GM13977 (cell line): Measurements from ENCODE around the gene SAT1.

Source experiments
- DNase-seq: peaks from one replicate; pipeline ENCODE4 v3.0.0; 2012; ENCODE audit warnings: low spot score
- CTCF ChIP-seq: IDR thresholded peaks from 2 replicates; pipeline ENCODE4 v1.5.1; 2012; ENCODE audit warnings: mild to moderate bottlenecking, control low read depth; ENCODE audit not compliant: insufficient read depth; ENCODE audit errors: extremely low read depth, missing control alignments
- in situ Hi-C: fragments of 300-500 bp; cut with MboI; formaldehyde crosslinking; loops from one replicate; pipeline ENCODE4 v1.12.0; 2022; ENCODE audit warnings: low sequenced_read_pairs, low pct_unique_long_range_greater_than_20kb, mixed read lengths, inconsistent platforms; ENCODE audit not compliant: unreplicated experiment

Gene SAT1

GRCh38 chrX:23815376-23815775 lies 32.4 kb downstream of the SAT1 start:
- DNase-seq, result no peak
- no peak for TF ChIP-seq CTCF
- in situ Hi-C loops, result no loop called here

- TF ChIP-seq CTCF, result no peak
- DNase-seq, result no peak
- in situ Hi-C loops, result no loop called here
Observed at GRCh38 chrX:23816179-23816578, 33.2 kb downstream of the SAT1 start.

- DNase-seq, result no peak
- in situ Hi-C loops, result no loop called here
Observed at GRCh38 chrX:23817979-23818336, 35.0 kb downstream of the SAT1 start.

GRCh38 chrX:23819385-23820234 lies 36.6 kb downstream of the SAT1 start:
- no peak for DNase-seq
- in situ Hi-C loops, result no loop called here
- TF ChIP-seq CTCF, result no peak

More at GRCh38 chrX:23817979-23818336, 35.0 kb downstream of the SAT1 start:
- no peak for TF ChIP-seq CTCF

GRCh38 chrX:23820235-23820782 lies 37.3 kb downstream of the SAT1 start:
- in situ Hi-C loops, result no loop called here
- DNase-seq, result no peak
- no peak for TF ChIP-seq CTCF

- no peak for TF ChIP-seq CTCF
- DNase-seq, result no peak
- in situ Hi-C loops, result no loop called here
Observed at GRCh38 chrX:23821847-23822246, 38.9 kb downstream of the SAT1 start.
